ENCODE measurements around the gene USH1G. TPM values are rescaled to one million over a fixed set of nuclear protein-coding genes. Genes with fewer than 3 reads are reported as not detected.

Gene USH1G
- total RNA-seq (2022; extraction: Qiagen RNA extraction) = 0.06 to 0.13 TPM (median 0.11 TPM) in 5 replicates

DNA sequence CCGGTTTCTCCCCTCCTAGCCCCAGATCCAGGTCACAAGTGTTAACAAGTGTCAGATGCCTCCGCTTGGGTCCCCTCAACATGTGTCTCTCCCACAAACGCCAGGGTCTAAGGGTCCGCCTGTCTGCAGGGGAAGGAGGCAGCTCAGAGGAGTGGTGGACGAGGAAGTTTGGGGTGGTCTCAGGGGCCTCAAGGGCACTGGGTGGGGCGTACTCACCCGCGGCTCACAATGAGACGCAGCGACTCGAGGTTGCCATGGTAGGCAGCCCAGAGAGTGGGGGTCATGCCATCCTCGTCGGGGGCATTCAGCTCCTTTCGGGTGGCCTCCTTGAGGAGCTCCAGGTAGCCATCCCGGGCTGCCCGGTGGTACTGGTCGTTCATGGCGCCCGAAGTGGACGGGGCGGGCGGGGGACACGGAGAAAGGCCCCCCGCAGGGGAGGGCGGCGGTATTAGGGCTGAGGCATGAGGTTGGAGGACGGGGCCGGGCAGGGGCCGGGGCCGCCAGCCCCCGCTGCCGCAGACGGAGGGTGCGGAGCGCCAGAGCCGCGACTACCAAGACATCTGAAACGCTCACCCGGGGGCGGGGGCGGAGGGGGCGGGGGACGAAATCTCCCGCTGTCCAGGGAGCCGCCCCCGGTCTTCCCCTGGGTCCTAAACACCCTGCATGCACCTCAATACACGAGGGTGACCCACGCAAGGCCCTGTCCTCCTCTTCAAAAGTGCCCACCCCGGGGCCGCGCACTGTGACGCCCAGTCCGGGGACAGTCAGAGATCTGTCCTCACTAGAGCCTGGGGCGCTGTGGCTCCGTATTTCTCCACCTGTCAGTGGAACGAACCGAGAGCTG, at the start of gene USH1G:
Gene USH1G (minus strand): TSS at position 562 of the 844 bp plus-strand sequence. CDS start 182 bp downstream, at position 380.

DNA sequence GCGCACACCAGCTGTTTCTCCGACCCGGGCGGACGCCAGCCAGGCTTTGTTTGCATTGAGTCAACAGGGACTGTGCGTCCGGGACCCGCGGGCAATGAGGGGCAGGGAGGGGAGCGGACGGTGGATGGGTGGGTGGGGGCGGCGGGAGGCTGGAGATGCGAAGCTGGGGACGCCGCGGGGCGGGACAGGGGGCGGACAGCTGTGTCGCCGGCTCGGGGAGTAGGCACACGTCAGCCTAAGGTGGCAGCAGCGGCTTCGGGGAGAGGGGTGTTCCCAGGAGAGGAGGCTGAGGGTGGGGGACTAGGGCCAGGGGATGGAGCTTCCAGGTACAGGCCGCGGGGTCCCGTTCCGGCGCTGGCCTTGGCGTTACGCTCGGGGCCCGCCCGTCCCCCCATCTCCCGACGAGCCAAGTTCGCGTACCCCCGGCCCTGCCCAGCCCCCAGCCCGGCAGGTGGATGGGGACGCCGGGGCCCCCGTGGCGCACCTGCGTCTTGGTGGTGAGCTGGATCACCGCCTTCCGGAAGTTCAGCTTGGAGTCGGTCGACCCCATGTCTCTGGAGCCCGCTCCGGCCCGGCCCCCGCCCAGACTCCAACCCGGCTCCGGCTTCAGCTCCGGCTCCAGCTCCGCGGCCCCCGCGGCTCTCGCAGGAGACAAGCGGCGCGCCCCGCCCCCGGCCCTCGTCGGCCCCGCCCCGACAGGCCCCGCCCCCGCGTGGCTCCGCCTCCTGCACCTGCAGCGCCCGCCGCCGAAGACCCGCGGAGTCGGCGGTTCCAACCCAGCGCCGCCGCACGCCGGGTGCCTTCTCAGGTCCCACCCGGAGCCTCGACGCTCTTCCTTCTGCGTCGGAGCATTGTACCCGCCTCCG, 49.3 kb upstream of the USH1G start, which contains the start of gene HID1:
Gene HID1 (minus strand): TSS at position 653 of the 866 bp plus-strand sequence. CDS start 103 bp downstream, at position 550.

DNA sequence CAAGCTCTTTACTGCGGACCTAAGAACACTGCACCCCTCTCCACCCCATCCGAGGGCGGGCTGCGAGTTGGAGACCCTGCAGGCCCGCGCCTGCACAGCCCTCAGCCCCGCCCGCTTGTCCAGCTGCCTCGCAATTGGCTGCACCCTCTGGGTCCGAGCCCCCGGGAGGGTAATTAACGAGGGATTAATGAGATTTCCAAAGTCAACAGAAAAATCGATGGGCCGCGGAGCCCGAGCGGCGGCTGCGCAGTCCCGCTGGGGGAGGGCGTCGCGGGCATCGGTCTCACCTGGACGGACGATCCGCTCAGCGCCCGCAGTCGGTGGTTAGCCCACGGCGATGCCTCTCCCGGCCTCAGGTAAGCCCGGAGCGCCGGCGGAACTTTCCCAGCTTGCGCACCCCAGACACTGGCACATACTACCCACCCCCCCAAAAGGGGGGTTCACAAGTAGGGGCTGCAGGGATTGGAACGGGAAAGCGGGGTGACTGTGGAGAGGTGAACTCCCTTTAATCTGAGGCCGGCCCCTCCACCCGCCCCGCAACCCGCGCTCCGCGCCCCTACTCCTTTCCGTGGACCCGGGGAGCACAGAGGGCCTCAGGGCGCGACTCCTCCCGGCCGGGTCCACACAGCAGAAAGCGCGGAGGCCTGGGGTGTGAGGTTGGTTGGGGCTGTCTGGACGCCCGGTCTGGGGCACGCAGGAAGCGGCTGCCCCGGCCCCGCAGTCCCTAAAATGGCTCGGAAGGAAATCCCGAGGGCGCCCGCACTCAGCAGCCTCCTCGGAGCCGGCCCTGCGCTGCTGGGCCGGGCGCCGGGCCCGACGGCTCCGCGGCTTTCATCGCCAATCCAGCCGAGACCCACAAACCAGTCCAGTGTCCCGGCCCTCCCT, 12.8 kb upstream of the USH1G start, which contains the start of gene OTOP3:
Gene OTOP3 (plus strand): TSS at position 314 of the 885 bp plus-strand sequence. CDS start 24 bp downstream, at position 338.

DNA sequence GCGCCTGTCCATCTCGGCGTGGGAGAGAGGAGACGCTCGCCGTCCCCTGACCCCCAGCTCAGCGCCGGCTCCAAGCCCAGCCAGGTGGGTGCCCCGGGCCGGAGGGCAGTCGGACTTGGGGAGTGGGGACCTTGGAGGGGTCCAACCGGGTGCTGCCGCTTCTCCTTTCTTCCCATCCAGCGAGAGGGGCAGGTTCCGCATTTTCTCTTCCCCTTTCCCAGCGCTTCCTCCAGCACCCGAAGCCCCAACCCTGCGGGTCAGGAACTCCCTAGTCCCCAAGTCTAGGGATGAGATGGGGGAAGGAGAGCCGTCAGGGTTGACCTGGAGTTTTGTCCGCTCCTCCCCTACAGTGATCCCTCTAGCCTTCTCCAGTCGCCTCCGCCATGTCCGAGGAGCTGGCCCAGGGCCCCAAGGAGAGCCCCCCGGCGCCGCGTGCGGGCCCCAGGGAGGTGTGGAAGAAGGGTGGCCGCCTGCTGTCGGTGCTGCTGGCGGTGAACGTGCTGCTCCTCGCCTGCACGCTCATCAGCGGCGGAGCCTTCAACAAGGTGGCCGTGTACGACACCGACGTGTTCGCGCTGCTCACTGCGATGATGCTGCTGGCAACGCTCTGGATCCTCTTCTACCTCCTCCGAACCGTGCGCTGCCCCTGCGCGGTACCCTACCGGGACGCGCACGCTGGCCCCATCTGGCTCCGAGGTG, 1.3 kb upstream of the USH1G start, which contains the start of gene OTOP2:
Gene OTOP2 (plus strand): TSS at position 24 of the 699 bp plus-strand sequence. CDS start 360 bp downstream, at position 384.

DNA sequence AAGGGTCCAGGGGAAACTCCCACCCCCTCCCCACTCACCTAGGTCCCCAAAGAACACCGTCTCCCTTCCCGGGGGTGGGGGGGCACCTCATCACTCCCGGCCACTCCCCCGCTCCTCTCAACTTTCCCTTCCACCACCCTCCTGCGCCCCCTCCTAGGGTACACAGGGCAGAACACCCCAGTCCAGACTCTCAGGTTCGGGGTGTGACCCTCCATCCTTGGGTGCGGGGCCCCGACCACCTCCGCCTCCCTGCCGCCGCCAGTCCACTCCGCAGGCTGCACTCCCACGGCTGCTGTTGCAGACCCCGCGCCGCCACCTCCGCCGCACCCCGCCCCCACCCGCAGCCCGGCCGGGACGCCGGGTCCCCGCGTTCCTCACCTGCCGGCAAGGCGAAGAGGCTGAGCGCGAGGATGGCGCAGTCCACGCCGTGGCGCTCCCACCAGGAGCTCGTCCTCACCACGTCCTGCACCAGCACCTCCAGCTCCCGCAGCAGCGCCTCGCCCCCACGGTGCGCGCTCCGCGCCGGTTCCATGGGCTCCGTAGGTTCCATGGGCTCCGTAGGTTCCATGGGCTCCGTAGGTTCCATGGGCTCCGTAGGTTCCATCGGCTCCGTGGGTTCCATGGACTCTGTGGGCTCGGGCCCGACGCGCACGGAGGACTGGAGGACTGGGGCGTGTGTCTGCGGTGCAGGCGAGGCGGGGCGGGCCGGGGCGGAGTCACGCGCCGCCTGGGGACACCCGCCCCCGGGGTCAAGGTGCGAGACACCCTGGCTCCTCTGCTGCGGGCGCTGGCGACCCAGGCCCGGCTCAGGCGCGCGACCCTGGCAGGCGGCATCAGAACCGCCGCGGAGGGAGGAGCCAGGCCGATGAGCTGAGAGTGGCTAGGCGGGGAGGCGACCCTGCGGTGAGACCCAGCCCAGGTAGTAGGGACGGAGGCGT, 29.8 kb downstream of the USH1G start, which contains the start of gene FADS6:
Gene FADS6 (minus strand): TSS at position 660 of the 938 bp plus-strand sequence. CDS start 38 bp downstream, at position 622.

DNA sequence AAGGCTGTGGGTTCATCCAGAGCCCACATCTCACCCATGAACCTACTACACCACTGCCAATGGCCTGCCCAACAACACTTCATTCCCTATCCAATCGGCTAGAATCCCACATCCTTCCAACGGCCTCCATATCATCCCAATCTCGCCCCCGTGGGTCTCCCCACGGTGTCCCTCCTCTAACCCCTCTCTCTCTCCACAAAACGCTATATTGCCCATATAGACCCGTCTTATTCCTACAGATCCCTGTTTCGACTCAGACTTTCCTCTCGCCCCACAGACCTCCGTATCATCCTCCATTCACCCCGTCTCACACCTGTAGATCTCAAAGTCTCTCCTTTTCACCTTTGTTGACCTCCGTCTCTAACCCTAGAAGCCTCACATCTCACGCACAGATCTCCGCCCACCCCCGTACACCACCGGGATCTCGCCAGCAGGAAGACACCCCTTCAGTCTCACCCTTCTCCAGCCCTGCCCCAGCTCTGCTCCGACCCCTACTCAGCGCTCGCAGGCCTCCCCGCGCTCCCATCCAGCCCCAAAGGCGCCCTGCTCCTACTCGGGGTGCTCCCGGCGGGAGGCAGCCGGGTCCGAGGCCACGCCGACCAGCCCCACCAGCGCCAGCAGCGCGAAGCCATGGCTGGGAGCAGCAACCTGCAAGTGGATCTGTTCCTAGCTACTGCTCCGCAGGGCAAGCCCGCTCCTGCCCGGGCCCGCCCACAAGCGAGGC, 50.6 kb downstream of the USH1G start, which contains the start of gene FDXR:
Gene FDXR (minus strand): TSS at position 682 of the 724 bp plus-strand sequence. CDS start 50 bp downstream, at position 632.

Other genes starting within 250 kb of the USH1G start
- gene CD300LF, start 210.3 kb downstream of the USH1G start, total RNA-seq (2022; extraction: Qiagen RNA extraction) = not detected in 5 replicates
- 0.87 to 1.4 TPM (median 1.2 TPM) in 5 replicates for gene RAB37, start 186.0 kb downstream of the USH1G start, total RNA-seq (2022; extraction: Qiagen RNA extraction)
- 35.6 to 44.7 TPM (median 41.4 TPM) in 5 replicates for gene NHERF1, start 174.6 kb downstream of the USH1G start, total RNA-seq (2022; extraction: Qiagen RNA extraction)
- gene NAT9, start 146.9 kb downstream of the USH1G start, total RNA-seq (2022; extraction: Qiagen RNA extraction) = 48.3 to 56.2 TPM (median 54.1 TPM) in 5 replicates
- 0.11 to 0.43 TPM (median 0.23 TPM) in 5 replicates for gene GRIN2C, start 63.4 kb downstream of the USH1G start, total RNA-seq (2022; extraction: Qiagen RNA extraction)
- gene FDXR, start 50.3 kb downstream of the USH1G start, total RNA-seq (2022; extraction: Qiagen RNA extraction) = 51.5 to 73.4 TPM (median 61.4 TPM) in 5 replicates
- not detected in 5 replicates for gene FADS6, start 29.6 kb downstream of the USH1G start, total RNA-seq (2022; extraction: Qiagen RNA extraction)
- 0.05 to 0.06 TPM in 2 of 5 replicates, not detected in the others for gene OTOP2, start 1.0 kb upstream of the USH1G start, total RNA-seq (2022; extraction: Qiagen RNA extraction)
- not detected in 5 replicates for gene OTOP3, start 12.6 kb upstream of the USH1G start, total RNA-seq (2022; extraction: Qiagen RNA extraction)
- gene HID1, start 49.5 kb upstream of the USH1G start, total RNA-seq (2022; extraction: Qiagen RNA extraction) = 13.2 to 20.3 TPM (median 19.5 TPM) in 5 replicates
- 72.0 to 93.7 TPM (median 89.5 TPM) in 5 replicates for gene CDR2L, start 64.4 kb upstream of the USH1G start, total RNA-seq (2022; extraction: Qiagen RNA extraction)
- gene MRPL58, start 89.4 kb upstream of the USH1G start, total RNA-seq (2022; extraction: Qiagen RNA extraction) = 69.5 to 86.3 TPM (median 76.3 TPM) in 5 replicates
- 481 to 554 TPM (median 491 TPM) in 5 replicates for gene ATP5PD, start 123.7 kb upstream of the USH1G start, total RNA-seq (2022; extraction: Qiagen RNA extraction)
- gene KCTD2, start 124.0 kb upstream of the USH1G start, total RNA-seq (2022; extraction: Qiagen RNA extraction) = 30.4 to 32.3 TPM (median 30.9 TPM) in 5 replicates
- gene SLC16A5, start 164.7 kb upstream of the USH1G start, total RNA-seq (2022; extraction: Qiagen RNA extraction) = 23.0 to 32.9 TPM (median 30.2 TPM) in 5 replicates
- 16.2 to 20.4 TPM (median 17.2 TPM) in 5 replicates for gene ARMC7, start 186.7 kb upstream of the USH1G start, total RNA-seq (2022; extraction: Qiagen RNA extraction)
- 80.5 to 130 TPM (median 129 TPM) in 5 replicates for gene NT5C, start 208.5 kb upstream of the USH1G start, total RNA-seq (2022; extraction: Qiagen RNA extraction)
- 717 to 784 TPM (median 726 TPM) in 5 replicates for gene JPT1, start 231.3 kb upstream of the USH1G start, total RNA-seq (2022; extraction: Qiagen RNA extraction)